Mucosa of descending colon (tissue), 3 donors: ENCODE measurements around the gene EVI2A. TPM values are rescaled to one million over a fixed set of nuclear protein-coding genes. Genes with fewer than 3 reads are reported as not detected.

Experiments used
- ATAC-seq: fragments of 200-7000 bp; cut with Tn5 transposase; one replicate; pipeline ENCODE4 v1.9.1; 2020; ENCODE audit warnings: mild to moderate bottlenecking, moderate library complexity
- DNase-seq, 3 donors: peaks; one replicate each; pipeline ENCODE4 v3.0.0-alpha.2; 2020
- H3K36me3 ChIP-seq: fragments of 200-600 bp; one replicate; pipeline ENCODE4 v1.8.0; 2021; ENCODE audit warnings: low read depth, mild to moderate bottlenecking
- H3K4me1 ChIP-seq: fragments of 200-600 bp; one replicate; pipeline ENCODE4 v1.8.0; 2021; ENCODE audit warnings: low read depth, mild to moderate bottlenecking
- H3K4me3 ChIP-seq: fragments of 200-600 bp; one replicate; pipeline ENCODE4 v1.8.0; 2021; ENCODE audit warnings: mild to moderate bottlenecking
- H3K9me3 ChIP-seq: fragments of 200-600 bp; one replicate; pipeline ENCODE4 v1.8.0; 2021; ENCODE audit warnings: mild to moderate bottlenecking
- intact Hi-C, 2 donors: fragments of 100-400 bp; cut with DNase I in 1 of 2; cut with micrococcal nuclease in 1 of 2; formaldehyde crosslinking; loops; one replicate each; pipeline versions ENCODE4 v1.11.0 to v1.11.1; 2022; cut with DNase I, micrococcal nuclease
- total RNA-seq, 3 donors: library from RNA; stranded (reverse); fragmentation: NEBNext Ultra II Directional in 2 of 3; extraction: Animal tissue kit (Norgen Biotek cat#: 25700) in 2 of 3; gene quantifications; one replicate each; pipeline versions ENCODE4 v1.2.1 to v1.2.4, GENCODE V29; 2021 to 2023
- TF ChIP-seq, protein P1 (sequence below): fragments of 200-600 bp; IDR thresholded peaks from one replicate; pipeline ENCODE4 v1.8.0; 2022; ENCODE audit warnings: antibody characterized with exemption, mild to moderate bottlenecking
- donor health status: DM: no; HTN: no; CAD: no; lungs with moderate emphysema.
- donor health status: DM: no; HTN: no; CAD: no.
- donor health status: DM: no; HTN: yes; CAD: no.

The EVI2A gene
- total RNA-seq, 3 donors from 2014 or later = 2.8 to 6.0 (median 4.0) TPM

DNA sequence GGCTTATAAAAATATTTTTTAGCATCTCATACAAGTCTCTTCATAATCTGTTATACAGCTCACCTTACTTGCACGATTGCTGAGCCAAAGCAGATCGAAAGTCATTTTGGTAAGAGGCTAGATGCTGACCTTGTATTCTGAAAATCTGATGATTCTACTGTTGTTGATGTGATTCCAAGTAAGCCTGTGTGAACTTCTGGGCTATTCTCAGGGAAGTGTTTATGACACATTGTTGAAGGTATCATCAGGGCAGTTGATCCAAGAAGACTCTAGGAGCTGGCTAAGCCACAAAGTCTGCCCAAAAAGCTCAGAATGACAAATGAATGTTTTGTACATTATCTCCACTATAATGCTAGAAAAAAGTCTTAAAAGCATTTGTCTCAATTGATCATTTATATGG, 40.4 kb downstream of the EVI2A start:
- DNase-seq (no peak), ATAC-seq (no peak)
- intact Hi-C loops = no loop called here
- Histone ChIP-seq H3K36me3 (no peaks in the 10 kb centered on the region), H3K4me3 (no peak overlapping the region), H3K9me3 (no peaks in the 10 kb centered on the region), H3K4me1 (no peaks in the 10 kb centered on the region)
- TF ChIP-seq, protein P1, sequence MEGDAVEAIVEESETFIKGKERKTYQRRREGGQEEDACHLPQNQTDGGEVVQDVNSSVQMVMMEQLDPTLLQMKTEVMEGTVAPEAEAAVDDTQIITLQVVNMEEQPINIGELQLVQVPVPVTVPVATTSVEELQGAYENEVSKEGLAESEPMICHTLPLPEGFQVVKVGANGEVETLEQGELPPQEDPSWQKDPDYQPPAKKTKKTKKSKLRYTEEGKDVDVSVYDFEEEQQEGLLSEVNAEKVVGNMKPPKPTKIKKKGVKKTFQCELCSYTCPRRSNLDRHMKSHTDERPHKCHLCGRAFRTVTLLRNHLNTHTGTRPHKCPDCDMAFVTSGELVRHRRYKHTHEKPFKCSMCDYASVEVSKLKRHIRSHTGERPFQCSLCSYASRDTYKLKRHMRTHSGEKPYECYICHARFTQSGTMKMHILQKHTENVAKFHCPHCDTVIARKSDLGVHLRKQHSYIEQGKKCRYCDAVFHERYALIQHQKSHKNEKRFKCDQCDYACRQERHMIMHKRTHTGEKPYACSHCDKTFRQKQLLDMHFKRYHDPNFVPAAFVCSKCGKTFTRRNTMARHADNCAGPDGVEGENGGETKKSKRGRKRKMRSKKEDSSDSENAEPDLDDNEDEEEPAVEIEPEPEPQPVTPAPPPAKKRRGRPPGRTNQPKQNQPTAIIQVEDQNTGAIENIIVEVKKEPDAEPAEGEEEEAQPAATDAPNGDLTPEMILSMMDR = no peak

DNA sequence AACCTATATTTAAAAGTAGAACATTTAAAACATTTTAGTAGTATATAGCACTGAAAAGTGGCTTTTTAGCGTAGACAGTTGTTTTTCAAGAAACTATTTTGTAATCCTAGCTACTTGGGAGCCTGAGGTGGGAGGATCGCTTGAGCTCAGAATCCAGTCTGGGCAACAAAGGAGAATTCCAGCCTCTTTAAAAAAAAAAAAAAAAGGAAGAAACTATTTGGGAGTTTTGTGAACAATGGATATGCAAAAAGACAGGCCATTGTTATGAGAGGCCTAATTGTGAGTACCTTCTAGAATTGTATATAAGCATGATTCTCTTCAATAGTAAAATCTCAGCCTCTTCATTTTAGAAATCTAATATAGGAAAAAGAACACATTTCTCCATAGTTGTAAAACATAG, 42.0 kb downstream of the EVI2A start:
- H3K4me3 ChIP-seq = no peak overlapping the region
- DNase-seq (no peak), ATAC-seq (no peak)
- TF ChIP-seq, protein P1 = no peak
- H3K36me3 ChIP-seq = no peaks in the 10 kb centered on the region
- intact Hi-C loops = no loop called here
- H3K4me1 ChIP-seq = no peaks in the 10 kb centered on the region
- no peaks in the 10 kb centered on the region for H3K9me3 ChIP-seq

DNA sequence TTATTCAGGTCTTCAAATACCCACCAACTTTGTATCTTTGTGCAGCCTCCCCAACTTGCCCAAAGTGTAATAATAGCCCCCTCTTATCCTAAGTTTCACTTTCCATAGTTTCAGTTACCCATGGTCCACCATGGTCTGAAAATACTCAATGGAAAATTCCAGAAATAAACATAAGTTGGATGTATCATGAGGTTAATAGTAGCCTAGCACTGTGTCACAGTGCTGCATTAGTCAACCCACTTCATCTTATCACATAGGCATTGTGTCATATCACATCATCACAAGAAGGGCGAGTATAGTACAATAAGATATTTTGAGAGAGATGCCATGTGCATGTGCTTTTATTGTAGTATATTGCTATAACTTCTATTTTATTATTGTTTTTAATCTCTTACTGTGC, 46.3 kb downstream of the EVI2A start:
- TF ChIP-seq, protein P1 = no peak
- no peak overlapping the region for H3K4me3 ChIP-seq
- no peaks in the 10 kb centered on the region for H3K9me3 ChIP-seq
- H3K36me3 ChIP-seq = no peaks in the 10 kb centered on the region
- no peaks in the 10 kb centered on the region for H3K4me1 ChIP-seq
- DNase-seq (no peak), ATAC-seq (no peak)
- intact Hi-C loops = no loop called here

DNA sequence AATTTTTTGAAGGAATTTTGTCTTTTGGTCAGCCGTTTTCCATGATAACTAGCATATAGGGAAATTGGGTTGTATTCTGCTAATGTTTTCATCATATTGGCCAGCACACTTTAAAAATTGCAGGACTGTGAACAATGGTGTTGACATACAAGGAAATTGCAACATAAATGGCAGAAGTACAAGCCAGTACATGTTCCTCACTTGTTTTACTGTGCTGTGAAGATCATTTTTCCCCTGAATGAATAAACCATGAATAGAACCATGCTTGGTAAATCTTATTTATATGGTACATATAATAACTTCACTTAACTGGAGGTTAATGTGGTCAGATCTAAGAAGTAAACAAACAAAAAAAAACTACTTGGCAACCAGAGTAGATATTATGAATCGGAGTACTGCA, 47.2 kb downstream of the EVI2A start:
- no peak for DNase-seq
- H3K4me1 ChIP-seq = no peaks in the 10 kb centered on the region

DNA sequence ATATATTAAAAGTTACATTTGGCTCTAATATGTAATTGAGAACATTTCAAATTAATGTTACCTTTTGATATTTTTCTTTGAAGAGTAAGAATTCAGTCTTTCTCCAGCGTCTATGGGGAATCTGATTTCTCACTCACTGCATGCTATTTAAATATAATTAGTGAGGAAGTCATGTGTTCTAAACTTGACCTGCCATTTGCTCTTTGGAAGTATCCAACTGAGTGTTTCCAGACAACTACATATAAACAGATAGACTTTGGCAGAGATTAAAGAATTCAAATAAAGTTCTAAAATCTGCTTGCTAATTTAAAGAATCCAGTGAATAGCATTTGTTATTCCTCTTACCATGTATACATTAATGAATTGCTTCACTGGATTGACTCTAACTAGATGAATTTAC, 47.9 kb downstream of the EVI2A start:
- Histone ChIP-seq H3K4me1 (no peaks in the 10 kb centered on the region), H3K9me3 (no peaks in the 10 kb centered on the region), H3K36me3 (no peaks in the 10 kb centered on the region), H3K4me3 (no peak overlapping the region)
- TF ChIP-seq, protein P1 = no peak
- no peak for DNase-seq
- intact Hi-C loops = no loop called here
- no peak for ATAC-seq

More for the DNA sequence above, 47.2 kb downstream of the EVI2A start:
- Histone ChIP-seq H3K4me3 (no peak overlapping the region), H3K36me3 (no peaks in the 10 kb centered on the region), H3K9me3 (no peaks in the 10 kb centered on the region)
- intact Hi-C loops = no loop called here
- TF ChIP-seq, protein P1 = no peak
- ATAC-seq = peak; percentile 45

DNA sequence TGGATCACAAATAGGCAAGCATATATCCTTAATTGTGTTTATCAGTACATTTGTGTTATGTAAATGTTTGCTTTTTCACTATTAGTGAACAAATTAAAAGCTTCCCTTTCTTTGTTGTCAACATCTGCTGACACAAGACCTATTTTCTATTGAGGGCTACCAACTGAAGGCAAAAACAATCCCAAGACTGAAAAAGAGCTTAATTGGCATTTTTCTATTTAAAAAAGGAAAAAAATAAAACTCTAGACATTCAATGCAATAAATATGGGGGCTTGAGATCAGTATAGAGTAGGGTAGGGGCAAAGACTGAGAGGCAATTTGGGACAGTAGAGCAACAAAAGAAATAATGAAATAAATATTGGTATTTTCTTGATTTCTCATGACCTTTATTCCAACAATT, 48.6 kb downstream of the EVI2A start:
- no peak for DNase-seq
- H3K36me3 ChIP-seq = no peaks in the 10 kb centered on the region
- no peak overlapping the region for H3K4me3 ChIP-seq
- no peaks in the 10 kb centered on the region for H3K4me1 ChIP-seq
- ATAC-seq = no peak
- TF ChIP-seq, protein P1 = no peak
- intact Hi-C loops = no loop called here
- H3K9me3 ChIP-seq = no peaks in the 10 kb centered on the region
